GM20431 (cell line): ENCODE results near the gene GUCD1.

ENCODE experiments used
- in situ Hi-C: fragments of 300-500 bp; cut with MseI, MboI; formaldehyde crosslinking; loops from one replicate; pipeline ENCODE4 v1.15.0; 2020; ENCODE audit warnings: low sequenced_read_pairs; ENCODE audit not compliant: unreplicated experiment

GUCD1 gene

DNA sequence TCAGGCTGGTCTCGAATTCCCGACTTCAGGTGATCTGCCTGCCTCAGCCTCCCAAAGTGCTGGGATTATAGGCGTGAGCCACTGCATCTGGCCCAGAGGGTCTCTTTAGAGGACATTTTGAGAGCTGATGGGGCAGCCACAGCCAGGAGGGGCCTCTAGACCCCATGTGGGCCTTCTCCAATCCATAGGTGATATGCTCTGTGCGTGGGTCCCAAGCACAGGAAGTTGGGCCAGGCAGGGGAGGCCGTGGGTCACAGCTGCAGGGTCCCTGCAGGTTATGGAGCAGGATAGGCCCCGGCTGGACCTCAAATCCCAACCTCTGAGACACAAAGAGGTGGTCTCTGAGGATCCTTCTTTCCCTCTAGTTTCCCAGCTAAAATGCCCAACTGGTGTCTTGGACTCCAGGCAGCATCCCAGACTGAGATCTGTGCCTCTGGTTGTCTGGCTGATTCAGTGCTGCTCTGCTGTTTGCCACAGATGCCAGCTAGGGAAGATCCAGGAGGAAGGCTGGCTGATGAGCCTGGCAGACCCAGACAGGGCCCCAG lies 36.4 kb upstream of the GUCD1 start:
- in situ Hi-C loops = no loop called here

DNA sequence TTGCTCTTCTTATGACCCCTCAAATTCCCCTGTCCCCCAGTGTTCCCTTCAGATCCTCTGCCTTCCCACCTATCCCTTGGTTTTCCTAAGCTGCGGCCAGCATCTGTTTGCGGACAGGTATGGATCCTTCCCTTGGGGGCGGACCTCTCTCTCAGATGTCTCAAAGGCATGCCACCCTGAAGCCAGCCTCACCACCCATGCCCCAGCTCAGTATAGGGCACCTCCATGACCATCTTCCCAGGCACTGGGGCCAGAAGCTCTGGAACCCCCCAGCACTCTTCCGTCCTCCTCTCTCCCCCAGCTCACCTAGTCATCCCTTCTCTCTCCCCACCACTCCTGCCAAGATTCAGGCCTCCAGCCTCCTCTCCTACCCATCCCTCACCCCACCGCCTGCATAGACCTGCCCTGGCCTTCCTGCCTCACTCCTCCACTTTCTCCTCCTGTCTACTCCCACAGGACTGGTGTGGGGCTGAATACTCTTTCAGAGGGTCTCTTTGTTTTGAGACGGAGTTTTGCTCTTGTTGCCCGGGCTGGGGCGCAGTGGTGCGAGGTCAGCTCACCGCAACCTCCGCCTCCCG lies 35.7 kb upstream of the GUCD1 start:
- in situ Hi-C loops = no loop called here

DNA sequence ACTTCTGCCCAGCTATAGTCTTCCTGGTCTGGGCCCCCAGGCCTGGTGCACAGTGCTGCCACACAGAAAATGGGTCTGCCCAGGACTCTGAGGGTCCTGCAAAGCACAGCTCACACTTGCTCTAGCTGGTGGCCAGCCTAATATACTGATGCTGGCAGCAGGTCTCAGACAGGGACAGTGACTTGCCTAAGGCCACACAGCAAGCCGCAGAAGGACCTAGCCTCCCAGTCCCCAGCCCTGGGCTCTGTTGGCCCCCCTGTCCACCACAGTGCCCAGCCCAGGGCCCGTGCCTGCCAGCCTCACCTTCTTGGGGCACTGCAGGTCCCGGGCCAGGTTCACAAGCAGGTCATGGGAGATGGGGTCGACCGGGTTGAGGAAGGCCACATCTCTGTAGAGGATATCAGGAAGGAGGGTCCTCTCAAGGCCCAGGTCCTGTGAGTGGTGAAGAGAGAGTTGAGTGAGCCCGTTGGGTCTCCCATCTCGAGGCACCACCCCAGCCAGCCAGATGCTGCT lies 34.6 kb upstream of the GUCD1 start:
- in situ Hi-C loops = no loop called here

DNA sequence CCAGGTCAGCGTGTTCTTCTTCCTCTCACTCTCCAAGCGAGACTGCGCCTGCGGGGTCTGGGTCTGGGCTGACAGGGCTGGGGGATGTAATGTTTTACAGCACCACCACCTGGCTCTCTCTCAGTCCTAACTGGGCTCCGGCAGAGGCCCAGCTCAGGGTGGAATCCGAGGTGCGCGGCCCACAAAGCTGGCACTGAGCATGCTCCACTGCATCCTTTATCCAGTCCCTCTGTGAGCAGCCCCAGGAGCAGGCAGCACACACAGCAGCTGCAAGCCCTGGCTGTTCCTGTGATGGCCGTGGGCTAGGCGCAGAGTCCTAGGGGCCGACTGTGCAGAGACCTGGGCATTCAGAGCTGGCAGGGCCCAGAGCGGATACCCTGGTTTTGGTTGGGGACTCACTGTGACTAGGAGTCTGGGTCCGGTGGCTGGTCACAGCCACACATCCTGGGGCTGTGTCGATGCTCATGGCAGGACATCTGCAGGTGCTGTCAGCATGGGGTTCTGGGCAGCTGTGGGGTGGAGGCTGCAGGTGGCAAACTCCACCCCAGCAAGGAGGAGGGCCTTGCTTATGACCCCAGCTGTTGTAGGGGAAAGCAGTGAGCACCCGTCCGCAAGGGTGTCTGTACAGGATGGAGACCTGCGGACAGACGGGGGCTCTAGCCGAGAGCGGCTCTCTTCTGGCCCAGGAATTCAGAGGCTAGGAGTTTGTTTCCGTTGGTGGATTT lies 34.0 kb upstream of the GUCD1 start:
- in situ Hi-C loops = no loop called here

DNA sequence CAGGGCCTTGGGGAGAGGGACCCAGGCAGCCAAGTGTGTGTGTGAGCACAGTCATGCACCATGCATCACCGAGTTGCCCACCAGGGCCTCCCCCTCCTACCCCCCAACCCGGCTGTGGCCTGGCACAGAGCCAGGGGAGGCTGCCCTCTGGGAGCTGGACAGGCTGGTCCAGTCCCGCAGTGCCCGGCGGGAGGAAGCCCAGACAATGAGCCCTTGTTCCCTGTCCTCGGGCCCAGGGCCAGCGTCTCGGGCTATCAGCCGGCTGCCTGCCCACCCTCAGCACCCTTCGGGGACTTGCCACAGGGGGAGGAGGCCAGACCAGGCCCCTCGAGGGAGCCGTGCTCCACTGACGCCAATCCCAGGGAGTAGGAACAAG lies 33.4 kb upstream of the GUCD1 start:
- in situ Hi-C loops = no loop called here

DNA sequence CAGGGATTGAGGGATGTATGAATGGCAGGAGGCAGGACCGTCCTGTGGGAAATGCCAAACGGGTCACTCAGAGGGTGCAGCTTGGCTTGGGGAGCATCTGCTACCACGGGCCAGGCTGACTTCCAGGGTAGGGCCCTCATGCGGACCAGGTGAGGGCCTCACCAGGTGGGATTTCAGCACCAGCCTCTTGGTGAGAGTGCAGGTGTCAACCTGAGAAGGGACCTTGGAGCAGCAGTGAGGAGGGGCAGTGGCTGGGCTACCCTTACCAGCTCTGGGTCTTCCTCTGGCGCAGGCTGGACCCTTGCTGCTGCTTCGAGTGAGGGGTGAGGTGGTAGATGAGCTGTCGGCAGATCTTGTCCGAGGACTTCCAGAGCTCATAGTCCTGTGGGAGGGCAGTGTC lies 33.0 kb upstream of the GUCD1 start:
- in situ Hi-C loops = no loop called here

DNA sequence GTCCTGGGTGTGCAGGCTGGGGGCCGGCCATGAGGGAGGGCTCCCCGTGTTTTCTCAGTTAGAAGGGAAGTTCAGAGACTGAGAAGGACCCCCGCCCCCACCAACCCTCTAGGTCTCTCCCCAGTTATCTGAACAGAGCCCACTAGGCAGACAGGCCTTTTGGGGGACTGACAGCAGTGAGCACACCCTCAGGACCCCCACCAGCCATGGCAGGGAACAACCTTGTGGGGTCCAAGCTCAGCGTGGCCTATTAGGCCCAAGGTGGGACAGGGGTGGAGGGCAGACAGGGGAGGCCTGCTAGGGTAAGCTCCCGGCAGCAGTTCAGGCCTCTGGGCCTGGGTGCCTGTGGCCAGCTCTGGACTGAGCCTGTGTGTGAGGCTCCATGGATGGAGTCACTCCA lies 32.3 kb upstream of the GUCD1 start:
- in situ Hi-C loops = no loop called here

DNA sequence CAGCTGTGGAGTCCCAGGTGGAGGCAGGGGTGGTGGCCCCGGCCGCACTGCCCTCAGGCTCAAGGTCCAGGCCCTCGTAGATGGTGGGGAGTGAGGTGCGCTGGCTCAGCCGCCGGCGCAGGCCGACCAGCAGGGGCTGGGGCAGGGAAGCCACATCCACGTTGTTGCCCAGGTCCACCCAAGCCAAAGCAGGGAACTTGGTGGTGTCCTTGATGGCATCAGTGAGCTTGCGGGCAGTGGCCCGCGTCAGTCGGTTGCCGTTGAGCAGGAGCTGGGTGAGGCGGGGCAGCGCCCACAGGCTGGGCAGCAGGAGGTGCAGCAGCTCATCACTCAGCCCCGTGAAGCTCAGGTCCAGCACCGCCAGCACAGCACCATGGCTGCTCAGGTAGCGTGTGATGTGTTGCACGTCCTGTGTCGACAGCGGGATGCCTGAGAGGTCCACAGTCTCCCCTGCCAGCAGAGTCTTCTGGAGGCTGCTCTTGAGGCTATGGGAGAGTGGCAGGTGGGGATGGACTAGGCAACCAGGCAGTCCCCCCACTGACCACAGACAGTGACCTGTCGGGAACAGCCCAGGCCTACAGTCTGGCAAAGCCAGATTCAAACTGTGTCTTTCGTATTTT lies 31.1 kb upstream of the GUCD1 start:
- in situ Hi-C loops = no loop called here

DNA sequence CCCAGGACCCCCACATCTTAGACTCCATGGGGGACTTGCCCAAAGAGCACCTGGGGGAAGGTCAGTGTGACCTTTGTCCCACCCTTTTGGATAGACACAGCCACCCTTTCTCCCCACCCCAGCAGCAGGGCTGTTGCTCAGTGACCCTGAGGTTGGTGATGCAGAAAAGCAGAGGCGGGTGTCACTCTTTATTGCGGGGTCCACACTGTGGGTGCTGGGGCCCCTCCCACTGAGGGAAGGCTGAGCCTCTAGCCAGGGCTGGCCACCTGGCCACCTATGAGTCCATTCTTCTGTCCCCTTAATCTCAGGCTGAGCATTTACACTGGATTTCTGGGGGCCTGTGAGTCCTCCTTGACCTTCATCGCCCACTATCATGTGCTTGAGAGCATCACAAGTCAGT lies 30.5 kb upstream of the GUCD1 start:
- in situ Hi-C loops = no loop called here

DNA sequence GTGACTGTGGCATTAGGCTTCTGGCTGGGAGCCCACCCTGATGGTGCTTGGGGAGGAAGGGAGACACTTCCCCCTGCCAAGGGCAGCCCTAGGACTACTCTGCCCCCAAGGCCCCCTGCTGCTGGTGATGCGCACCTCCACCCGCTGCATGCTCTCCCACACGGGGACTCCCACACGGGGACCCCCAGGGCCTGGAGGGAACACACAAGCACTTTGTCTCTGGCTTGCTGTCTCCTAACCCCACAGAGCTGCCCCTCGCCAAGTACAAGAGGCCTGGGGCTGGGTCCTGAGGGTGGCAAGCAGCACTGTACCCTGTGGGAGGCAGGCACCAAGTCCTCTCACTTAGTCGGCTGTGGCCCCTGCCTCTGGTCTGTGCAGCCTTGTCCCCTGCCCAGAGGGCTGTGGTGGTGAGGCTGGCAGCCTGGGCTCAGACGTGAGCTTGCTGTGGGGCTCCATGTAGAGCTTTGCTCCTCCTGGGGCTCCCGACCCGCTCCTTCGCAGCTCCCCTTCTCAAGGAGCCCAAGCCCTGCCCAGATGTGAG lies 30.0 kb upstream of the GUCD1 start:
- in situ Hi-C loops = no loop called here

DNA sequence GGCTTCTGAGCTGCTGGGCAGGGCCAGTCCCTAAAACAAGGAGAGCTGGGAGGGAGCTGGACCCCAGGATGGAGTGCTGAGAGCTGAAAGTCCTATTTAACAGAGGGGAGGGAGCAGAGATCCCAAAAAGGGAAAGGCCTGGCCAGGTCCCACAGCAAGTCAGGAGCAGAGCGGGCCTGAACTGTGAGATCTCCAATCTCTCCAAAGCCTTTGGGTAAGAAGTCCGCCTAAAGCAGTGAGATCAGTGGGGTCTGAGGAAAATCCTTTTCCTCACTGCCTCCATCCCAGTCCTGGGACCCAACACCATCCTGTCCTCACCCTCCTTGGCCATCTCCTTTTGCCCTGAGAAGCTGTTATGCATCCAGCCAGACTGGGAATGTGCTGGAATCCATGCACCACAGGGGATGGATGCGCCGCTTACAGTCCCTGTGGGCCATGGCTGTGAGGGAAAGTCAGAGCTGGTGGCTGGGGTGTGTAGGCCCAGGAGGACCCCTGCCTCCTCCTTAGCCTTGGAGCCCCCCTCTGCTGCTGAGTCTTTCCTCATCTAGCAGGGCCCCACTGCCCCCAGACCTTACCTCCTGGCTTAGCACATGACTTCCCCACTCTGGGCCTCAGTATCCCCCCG lies 29.3 kb upstream of the GUCD1 start:
- in situ Hi-C loops = no loop called here

DNA sequence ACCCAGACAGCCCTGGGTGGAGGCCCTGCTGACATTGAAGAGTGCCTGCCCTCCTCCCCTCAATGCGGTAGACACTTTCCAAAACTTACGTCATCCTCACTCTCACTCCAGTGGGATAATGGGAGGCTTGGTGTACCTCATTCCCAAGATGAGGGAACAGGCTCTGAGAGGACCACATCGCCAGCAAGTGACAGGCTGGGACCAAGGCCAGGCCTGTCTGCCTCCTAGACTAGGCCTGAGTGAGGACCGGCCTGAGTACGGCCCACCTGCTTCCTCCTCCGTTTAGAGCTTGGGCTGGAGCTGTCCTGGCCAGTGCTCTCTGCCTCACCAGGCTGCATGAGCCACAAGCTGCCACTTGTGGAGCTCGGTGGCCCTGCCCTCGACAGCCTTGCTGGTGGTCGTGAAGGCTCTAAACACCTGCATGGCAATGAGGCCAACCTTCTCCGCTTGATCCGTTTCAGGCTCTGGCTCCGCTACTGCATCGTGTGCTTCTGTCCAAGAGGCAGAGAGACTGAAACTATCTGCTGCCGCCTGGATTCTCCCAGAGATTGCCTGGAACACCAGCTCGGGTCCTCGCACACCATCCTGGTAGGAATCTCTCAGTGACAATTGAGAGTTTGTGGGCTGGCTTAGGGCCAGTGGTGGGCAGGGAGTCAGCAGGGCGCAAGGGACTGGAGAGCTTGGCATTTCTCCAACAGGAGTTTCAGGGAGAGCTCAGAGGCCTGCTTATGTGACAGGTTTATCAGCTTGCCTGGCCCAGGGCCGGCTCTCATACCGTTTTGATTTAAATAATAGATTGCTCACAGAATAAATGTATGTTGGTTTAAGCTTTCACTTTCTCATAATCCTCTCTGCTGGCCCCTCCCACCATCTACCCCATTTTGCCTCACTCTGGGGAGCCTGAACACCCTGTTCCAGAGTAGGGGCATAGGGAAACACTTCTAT lies 28.6 kb upstream of the GUCD1 start:
- in situ Hi-C loops = no loop called here

DNA sequence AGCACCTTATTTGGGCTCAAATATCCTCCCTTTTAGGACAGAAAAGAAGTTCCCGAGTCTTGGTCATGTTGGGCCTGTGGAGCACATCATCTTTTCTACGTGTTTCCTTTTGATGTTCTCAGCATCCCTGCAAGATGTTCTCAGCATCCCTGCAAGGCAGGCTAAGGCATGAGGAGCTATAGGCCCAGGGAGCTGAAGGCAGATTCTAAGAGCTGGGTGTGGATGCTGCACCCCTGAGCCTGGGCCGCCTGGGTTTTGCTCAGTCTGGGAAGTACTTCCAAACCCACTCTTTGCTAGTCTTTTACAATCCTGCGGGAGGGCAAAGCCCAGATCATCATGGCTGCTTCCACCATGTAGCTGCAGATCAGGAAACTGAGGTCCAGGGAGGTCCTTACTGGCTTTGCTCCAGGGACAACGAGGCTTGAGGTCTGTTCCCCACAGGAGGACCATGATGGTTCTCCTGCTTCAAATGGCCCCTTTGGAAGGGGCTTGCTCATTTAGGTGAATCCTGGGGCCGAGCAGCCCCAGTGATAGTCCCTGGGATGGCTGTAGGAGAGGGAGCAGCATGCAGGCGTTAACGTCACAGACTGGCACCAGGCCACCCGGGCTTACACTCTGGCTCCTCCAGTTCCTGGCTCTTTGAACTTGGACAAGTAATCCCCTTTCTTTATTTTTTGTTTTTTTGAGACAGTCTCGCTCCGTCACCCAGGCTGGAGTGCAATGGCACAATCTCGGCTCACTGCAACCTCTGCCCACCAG lies 27.3 kb upstream of the GUCD1 start:
- in situ Hi-C loops = no loop called here

DNA sequence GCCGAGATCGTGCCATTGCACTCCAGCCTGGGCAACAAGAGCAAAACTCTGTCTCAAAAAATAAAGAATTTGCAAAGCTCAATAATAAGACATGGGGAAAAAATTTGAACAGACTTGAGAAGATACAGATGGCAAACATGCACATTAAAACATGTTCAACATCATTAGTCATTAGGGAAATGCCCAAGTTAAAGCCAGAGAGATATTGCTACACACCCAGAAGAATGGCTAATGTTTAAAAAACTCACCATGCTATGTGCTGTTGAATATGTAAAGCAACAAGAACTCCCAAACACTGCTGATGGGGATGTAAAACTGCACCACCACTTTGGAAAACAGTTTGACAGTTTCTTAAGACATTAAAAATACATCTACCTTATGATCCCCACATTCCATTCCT lies 25.3 kb upstream of the GUCD1 start:
- in situ Hi-C loops = no loop called here

DNA sequence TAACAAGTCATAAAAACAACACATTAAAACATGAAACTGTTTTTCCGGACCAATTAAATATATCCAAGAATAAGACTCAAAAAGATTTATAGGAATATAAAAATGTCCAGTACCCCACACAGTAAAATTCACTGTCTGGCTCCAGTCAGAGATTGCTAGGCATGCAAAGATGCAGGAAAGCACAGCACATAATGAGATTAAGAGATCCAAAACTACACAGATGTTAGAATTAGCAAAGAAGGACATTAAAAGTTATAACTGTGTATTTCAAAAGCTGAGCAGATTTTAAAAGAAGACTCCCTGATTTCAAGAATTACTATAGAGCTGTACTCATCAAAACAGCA lies 24.3 kb upstream of the GUCD1 start:
- in situ Hi-C loops = no loop called here

DNA sequence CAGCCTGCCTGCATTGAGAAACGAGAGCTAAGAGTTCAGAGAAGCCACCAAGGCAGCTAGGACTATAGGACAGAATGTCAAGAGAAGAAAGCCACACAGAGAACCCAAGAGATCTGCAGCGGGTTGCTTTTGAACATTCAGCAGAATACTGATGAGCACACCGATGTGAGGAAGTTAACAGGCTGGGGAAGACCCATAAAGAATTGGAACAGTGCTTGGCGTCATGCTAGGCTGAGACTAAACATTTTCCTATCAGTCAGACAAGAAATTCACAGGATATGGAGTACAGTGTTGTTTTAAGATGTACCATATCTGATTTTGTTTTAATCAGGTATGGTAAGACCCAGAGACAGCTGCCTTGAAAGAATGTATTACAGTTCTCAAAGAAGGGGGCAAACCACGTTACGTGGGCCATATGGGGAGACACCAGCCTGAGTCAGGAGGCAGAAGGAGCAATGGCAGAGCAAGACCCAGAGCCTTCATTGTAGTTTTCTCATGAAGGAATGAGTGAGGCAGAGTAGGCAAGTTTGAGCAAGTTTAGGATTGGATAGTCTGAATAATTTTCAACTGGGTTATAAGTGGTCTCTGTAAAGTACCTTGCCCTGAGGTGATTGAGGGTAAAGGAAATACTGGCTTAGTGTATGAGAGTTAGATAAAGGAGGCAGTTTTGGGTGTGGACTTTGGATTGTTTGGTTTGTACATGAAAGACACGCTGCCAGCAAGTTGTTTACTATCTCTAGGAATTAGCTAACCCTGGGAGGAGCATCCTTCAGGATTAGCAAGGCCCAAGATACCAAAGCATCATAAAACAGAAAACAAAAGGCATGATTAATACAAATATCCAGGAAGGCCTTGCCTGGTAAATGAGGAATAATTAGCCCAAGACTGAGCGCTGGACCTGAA lies 23.7 kb upstream of the GUCD1 start:
- in situ Hi-C loops = no loop called here

DNA sequence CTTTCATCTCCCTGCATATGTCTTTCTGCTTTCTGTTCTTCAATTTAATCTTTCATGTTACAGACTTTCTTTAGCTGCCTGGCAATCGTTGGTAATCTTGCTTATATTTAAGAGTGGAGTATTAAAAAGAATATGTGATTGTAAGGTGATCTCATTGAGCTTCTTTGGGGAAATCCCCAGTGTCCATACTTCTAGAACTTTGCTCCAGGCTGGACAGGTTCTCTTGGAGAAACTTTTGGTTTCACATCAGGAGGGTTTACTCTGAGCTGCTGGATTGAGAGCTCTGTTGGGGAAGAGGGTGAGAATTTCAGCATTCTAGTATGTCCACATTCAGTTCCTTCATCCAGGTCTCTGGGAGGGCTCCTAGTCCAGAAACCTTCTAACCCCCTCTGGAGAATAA lies 21.8 kb upstream of the GUCD1 start:
- in situ Hi-C loops = no loop called here

DNA sequence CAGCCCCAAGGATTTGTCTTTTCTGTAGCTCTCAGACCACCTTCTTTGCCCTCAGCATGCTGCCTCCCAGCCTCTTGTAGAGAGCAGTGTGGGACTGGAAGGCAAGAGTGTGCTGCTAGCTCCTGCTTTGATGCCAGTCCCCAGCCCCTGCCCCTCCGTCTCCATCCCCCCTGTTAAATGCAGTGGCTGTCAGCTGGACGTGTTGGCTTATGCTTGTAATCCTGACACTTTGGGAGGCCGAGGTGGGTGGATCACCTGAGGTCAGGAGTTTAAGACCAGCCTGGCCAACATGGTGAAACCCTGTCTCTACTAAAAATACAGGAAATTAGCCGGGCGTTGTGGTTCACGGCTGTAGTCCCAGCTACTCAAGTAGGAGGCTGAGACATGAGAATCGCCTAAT lies 16.3 kb upstream of the GUCD1 start:
- in situ Hi-C loops = no loop called here
